GM18868 (cell line): ENCODE results near the gene SHLD1.
"Not testable (repeated sequence)": the region's sequence is repeated elsewhere in the genome, so short reads cannot be mapped to it uniquely, and the experiment has no call there.

Experiments used
- ATAC-seq: cut with Tn5 transposase; IDR thresholded peaks from one replicate; pipeline ENCODE4 v1.9.1; 2021; ENCODE audit warnings: mild to moderate bottlenecking, moderate library complexity; ENCODE audit not compliant: unreplicated experiment

The SHLD1 gene

DNA sequence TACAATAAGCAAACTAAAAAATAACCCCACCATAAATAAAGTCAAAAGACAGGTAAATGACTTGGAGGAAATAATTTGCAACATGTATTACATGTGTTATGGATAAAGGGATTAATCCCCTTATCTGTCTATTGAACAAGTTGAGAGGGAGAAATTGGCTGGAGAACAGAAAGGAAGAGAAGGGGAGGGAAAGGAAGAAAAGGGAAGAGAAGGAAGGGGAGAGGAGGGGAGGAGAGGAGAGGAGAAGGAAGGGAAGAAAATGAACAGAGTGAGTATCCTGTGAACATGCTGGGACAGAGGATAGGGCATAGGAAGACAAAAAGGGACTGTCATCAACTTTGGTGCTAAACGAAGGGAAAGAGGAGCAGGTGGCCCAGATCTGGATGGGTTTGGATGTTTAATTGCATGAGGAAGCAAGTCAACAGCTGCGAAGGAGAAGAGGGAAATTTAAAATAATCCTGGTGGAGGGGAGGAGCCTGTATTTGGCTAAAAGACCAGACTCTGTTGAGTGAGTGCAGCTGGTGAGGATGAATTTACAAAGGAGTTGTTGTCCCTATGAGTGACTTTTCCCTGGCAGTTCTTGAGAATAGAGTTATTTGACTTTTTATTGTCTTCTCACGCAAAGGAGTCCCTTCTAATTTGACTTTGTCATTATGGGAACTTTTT lies 14.2 kb upstream of the SHLD1 start:
- ATAC-seq: no peak

DNA sequence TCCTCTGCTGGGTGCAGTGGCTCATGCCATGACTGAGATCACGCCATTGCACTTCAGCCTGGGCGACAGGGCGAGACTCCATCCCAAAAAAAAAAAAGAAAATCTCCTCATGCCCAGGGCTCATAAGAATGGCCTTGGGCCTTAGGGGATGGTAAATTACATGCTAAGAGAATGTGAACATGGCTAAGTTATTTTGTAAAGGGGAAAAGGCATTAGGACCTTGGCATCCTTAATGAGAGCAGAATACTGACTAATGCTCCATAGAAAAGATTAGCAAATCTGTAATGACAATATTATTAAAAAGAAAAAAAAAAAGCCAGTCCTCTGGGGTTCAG lies 12.6 kb upstream of the SHLD1 start:
- ATAC-seq: no peak

DNA sequence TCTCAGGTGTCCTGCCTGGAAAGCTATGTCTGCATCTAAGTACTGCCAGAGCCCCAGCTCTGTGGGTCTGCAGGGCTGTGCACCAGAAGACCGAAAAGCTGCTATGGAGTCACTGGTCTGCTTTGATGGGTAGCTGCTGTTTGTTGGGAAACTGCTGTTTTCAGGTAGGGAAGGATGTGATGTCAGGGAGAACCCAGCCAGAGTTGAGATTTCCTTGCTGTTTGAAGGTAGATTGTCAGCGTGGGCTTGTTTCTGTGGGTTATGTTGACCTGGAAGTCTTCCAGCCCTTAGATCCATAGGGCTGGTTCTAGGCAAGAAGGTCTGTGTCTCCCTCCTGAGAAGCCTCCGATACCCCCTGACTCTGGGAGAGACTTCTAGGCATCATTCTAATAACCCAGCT lies 12.2 kb upstream of the SHLD1 start:
- ATAC-seq: no peak

DNA sequence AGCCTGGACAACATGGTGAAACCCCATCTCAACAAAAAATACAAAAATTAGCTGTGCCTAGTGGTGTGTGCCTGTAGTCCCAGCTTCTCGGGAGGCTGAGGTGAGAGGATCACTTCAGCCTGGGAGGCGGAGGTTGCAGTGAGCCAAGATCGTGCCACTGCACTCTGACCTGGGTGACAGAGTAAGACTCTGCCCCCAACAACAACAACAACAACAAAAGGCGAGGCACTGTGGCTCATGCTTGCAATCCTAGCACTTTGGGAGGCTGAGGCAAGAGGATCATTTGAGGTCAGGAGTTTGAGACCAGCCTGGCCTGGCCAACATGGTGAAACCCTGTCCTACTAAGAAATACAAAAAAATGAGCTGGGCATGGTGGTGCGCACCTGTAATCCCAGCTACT lies 9.6 kb upstream of the SHLD1 start:
- ATAC-seq: not testable (repeated sequence)

DNA sequence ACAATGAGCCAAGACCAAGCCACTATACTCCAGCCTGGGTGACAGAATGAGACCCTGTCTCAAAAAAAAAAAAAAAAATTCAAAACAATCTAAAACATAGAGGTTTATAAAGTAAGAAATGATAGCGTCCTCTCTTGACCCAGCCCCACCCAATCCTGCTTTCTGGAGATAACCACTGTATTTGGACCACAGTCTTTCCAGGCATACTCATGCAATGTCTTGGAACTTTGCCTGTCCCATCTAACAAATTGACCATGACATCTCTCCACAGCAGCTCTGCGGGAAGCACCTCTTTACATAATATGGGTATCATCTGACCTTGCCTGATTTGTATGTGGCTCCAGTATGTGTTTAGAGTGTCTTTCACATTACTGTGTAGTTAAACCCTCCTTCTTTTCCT lies 9.1 kb upstream of the SHLD1 start:
- no peak for ATAC-seq

DNA sequence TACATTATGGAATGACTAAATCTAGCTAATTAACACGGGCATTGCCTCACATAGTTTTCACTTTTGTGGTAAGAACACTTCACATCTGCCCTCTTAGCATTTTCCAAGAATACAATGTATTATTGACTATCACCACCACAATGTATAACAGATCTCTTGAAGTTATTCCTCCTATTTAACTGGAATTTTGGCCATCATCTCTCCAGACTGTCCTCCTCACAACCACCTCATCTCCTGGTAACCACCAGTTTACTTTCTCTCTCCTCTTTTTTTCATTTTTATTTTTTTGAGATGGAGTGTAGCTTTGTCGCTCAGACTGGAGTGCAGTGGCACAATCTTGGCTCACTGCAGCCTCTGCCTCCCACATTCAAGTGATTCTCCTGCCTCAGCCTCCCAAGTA lies 8.2 kb upstream of the SHLD1 start:
- no peak for ATAC-seq

DNA sequence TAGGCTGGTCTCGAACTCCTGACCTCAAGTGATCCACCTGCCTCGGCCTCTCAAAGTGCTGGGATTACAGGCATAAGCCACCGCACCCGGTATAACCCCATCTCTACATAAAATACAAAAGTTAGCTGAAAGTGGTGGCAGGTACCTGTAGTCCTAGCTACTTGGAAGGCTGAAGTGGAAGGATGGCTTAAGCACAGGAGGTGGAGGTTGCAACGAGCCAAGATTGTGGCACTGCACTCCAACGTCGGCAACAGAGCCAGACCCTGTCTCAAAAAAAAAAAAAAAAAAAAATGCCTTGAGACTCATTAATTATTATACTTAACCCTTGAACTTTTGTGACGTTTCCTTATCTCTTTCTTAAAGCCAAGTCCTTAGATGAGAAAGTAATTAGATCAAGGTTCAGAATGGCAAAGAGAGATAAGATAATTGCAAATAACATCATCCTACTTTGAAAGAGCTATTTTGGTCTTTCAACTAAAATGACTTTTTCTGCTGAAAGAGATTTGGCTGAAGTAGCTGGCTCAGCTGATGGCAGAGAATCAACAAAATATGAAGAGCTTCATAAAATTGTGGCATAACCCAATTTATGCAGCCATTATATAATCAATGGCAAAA lies 4.7 kb upstream of the SHLD1 start:
- ATAC-seq: no peak

DNA sequence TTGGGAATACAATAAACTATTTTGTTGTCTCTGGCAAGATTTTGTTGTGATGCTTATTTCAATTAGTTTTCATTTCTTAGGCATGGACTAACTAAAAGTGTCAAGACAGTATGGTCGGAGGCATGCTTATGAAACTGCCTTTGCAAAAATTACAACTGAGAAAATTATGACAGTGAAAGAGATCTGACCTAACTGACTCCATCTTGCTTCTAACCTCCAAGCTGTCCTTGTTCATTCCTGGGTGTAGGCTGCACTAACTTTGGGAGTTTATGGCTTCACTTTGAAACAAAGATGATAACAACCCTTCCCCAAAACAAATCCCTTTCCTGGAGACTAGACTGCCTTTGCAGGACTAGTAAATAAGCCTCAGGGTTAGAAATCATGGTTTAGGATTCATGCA lies 4.1 kb upstream of the SHLD1 start:
- no peak for ATAC-seq

DNA sequence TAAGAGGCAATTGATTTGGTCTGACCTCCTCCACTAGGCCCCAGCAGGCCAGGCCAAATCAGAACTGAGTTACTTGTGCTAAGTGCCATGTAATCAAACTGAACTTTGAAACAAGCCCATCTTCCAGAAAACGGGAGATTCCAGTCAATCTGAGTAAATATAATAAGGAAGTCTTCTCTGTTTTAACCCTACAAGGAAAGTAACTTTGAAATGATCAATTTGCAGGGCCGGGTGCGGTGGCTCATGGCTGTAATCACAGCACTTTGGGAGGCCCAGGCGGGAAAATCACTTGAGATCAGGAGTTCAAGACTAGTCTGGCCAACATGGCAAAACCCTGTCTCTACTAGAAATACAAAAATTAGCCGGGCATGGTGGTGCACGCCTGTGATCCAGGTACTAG lies 2.0 kb upstream of the SHLD1 start:
- ATAC-seq: no peak

DNA sequence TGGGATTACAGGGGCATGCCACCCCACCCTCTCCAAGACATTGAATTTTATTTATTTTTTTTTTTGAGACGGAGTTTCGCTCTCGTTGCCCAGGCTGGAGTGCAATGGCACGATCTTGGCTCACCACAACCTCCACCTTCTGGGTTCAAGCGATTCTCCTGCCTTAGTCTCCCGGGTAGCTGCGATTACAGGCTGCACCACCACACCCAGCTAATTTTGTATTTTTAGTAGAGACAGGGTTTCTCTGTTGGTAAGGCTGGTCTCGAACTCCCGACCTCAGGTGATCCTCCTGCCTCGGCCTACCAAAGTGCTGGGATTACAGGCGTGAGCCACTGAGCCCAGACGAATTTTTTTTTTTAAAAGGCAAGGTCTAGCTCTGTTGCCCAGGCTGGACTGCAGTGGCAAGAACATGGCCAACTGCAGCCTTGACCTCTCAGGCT lies 669 bp upstream of the SHLD1 start:
- not testable (repeated sequence) for ATAC-seq

DNA sequence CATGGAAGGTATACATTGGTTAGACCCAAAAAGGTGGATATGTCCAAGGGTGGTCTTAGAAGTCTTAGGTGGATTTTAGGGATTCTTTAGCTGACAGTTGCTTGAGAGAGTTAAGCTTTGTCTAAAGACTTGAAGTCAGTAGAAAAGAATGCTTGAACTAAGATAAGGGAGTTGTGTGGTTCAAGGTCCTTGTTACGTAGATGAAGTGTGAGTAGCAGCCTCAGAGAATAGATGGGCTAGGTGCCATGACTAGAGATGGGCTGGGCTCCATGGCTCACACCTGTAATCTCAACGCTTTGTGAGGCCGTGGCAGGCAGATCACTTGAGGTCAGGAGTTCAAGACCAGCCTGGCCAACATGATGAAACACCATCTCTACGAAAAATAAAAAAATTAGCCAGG lies 1.7 kb downstream of the SHLD1 start:
- ATAC-seq: no peak

DNA sequence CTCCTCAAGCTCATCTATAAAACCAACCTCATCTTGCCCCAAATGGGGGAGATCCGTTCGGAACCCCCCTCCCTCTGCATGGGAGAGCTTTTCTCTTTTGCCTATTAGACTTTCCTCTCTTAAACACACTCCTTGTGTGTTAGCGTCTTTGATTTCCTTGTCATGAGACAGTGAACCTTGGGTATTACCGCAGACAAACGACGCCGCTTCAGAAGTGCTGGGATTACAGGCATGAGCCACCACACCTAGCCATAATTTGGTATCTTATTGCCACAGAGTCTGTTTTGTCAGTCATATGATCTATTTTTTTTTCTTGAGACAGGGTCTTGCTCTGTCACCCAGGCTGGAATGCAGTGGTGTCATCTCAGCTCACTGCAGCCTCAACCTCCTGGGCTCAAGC lies 3.6 kb downstream of the SHLD1 start:
- no peak for ATAC-seq

DNA sequence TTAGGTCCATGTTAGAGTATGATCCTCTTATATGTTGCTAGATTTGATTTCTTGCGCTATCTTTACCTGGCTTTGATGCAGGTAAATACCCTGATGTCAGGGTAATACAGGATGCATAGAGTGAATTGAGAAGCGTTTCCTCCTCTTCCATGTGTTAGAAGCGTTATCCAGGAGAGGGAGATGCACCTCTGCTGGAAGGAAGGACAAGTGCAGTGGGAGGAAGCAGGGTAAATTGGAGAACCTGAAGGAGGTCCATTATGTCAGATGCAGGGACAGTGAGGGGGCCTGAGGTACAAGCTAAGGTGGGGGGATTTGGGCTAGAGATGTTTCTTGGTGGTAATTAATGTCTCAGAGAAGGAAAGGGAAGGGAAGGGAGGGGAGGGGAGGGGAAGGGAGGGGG lies 7.7 kb downstream of the SHLD1 start:
- ATAC-seq: no peak

DNA sequence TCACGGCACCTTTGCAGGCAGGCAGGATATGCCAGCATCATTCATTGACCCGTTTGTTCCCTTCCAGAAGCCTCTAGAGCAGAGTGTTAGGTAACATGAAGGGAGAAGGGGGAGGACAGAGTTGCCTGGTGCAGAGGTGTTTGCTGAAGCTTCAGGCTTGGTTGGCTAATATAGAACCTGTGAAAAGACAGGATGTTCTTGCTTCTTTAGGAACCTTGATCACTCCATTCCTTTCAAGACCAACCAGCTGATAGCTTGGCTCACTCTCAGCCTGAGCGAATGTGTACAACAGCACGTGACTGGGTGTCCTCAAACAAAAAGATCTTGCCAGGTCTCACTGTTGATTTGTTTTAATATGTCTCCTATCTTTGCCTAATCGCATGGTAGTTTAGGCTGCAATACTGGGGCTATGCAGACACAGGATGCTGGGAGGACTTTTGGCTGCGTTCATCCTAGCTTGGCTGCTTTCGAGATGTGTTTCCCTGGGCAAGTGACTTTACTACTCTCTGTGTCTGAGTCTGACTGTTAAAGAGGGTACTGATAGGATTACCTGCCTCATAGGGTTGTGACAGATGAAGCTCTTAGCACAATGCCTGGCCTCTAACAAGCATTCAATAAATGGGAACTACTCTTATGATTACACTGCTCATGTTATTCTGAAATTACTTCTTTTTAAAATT lies 16.0 kb downstream of the SHLD1 start:
- no peak for ATAC-seq

DNA sequence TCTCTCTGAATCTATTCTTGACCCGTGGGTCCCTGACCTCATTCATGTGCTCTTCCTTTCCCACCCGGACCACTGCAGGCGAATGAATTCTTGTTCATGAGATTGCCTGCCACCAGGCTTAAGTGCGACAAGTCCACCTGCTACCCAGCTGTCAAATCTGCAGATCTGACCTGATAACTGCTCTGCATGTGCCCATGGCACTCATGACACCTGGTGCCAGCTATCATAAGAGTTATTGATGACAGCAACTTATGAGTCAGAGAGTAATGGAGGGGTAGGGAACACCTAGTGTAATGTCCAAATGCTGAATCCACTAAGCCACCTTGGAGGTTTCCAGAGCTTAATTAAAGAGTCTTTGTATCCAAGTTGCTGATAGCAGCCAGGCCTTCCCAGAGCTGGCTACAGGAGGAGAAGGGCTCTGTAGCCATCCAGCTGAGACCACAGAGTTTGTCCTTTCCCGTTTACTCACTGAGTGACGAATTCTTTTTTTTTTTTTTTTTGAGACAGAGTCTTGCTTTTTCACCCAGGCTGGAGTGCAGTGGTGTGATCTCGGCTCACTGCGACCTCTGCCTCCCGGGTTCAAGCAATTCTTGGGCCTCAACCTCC lies 17.4 kb downstream of the SHLD1 start:
- ATAC-seq: no peak

DNA sequence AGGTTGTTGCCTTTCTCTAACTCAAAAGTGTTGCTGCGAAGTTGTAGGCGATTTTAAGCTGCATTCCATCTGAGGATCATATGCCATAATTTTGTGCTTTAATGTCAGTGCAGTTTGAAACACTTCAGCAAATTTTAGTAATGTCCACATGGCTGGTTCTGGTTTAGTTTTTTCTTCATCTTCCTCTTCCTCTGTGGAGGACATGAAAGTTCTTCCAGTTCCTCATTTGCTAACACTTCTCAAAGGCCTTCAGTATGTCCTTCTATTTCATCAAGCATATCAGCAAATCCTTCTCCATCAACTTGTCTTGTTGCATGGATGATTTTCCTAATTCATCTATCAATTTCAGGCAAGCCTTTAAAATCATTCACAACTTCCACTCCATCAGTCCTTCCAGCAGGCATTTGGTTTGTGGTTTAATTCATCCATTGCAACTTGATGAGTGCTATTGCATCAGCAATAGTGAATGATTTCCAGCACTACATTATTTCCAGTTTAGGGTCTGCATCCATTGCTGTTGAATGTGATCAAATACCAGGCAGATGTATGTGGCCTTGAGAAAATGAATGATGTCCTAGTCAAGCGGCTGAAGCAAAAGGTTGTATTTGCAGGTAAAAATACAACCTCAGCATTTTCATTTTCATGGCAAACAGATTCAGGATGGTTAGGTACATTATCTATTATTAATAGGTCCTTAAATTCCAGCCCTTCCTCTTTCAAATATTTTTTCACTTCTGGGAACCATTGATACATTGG lies 20.2 kb downstream of the SHLD1 start:
- ATAC-seq: no peak

DNA sequence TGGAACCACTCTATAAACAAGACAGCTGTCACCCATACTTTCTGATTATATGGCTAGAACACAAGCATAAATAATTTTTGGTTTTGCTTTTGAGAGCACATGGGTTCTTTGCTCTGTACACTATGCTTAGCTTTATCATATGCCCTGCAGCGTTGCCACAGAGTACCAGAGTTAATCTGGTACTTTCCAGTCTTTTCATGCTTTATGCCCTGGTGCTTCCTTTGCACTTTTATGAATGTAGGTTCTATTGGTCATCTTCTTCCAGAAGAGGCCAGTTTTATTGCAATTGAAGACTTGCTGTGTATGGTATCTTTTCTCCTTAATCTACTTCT lies 20.8 kb downstream of the SHLD1 start:
- ATAC-seq: peak; percentile 88

DNA sequence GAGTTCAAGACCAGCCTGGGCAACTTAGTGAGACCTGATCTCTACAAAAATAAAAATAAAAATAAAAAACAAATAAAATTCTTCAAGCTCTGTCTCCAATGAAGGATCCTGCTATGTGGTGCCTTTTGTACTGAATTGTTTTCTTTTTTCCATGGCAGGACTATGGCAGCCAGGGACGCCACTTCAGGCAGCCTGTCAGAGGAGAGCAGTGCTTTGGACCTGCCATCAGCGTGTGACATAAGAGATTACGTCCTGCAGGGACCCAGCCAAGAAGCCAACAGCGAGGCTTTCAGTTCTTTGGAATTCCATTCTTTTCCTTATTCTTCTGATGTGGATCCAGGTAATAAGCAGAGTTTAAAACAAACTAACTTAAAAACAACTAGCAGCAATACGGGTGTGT lies 22.5 kb downstream of the SHLD1 start:
- no peak for ATAC-seq

DNA sequence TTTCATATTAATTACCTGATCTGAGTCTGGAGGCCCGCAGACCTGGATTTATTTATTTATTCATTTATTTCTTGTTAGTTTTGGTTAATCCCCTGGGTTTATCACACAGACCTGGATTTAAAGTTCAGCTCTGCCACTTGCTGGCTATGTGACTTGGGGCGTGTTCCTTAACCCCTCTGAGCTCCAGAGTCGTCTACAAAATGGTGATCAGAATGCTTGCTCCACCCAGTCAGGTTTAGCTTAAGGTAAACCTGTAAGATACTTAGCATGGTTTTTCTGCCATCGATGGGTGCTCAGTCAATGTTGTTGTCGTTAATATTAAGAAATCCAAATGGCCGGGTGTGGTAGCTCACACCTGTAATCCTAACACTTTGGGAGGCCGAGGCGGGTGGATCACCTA lies 23.4 kb downstream of the SHLD1 start:
- ATAC-seq: no peak

DNA sequence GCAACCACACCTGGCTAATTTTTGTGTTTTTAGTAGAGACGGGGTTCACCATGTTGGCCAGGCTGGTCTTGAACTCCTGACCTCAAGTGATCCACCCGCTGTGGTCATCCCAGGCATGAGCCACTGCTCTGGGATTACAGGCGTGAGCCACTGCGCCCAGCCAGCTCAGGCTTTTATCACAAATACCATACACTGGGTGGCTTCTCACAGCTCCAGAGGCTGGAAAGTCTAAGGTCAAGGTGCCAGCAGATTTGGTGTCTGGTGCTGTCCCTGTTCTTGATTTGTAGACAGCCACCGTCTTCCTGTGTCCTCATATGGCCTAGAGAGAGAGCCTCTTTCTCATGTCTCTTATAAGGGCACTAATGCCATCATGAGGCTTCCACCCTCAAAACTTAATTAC lies 25.9 kb downstream of the SHLD1 start:
- ATAC-seq: no peak

DNA sequence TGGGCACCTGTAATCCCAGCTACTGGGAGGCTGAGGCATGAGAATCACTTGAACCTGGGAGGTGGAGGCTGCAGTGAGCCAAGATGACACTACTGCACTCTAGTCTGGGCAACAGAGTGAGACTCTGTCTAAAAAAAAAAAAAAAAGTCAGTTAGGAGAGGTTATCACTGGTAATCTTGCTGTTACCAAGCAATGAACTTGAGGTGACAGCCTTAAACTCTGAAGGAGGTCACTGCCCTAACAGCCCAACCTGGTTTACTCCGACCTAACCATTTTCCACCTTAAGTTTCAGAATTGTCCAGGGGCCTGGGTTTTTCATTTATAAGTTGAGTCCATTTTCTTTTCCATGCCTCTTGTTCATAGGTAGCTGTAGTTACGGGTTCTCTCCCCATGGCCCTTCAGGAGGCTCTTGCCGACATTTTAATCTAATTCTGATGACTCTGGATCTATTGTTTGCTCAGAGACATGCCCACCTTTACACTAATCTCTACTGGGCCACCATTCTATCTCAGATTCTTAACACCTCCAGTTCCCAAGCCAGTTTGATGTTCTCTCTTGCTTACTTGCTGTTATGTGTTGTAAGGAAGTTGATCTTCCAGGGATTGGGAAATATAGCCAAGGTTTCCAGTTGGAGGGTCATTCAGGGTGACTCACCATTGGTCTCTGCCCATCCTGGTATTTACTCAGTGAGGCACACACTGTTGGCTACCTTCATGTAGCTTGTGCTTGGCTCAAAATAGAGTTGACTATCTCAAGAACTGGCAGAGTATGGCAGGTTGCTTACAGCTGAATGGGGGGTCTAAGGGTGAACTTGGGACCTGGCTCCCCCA lies 29.1 kb downstream of the SHLD1 start:
- no peak for ATAC-seq
